ENCODE results near the gene MED12L.

DNA sequence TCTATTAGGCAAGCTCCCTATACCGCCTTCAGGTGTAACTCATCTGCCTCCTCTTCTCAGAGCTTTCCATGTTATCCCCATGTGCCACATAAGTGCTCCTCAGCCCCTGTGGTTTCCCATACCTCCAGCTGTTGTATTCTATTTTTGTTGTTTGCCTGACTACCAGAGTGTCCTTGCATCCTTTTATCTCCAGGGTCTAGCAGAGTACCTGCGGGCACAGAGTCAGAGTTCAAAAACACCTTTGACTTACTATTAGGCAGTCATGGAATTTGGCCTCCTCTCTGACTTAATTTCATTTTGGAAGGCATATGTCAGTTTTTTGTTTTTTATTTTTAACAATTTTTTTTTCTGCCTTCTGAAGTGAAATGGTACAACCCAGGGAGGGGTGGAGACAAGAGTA, 224.1 kb downstream of the MED12L start:
- TF ChIP-seq, protein P1, sequence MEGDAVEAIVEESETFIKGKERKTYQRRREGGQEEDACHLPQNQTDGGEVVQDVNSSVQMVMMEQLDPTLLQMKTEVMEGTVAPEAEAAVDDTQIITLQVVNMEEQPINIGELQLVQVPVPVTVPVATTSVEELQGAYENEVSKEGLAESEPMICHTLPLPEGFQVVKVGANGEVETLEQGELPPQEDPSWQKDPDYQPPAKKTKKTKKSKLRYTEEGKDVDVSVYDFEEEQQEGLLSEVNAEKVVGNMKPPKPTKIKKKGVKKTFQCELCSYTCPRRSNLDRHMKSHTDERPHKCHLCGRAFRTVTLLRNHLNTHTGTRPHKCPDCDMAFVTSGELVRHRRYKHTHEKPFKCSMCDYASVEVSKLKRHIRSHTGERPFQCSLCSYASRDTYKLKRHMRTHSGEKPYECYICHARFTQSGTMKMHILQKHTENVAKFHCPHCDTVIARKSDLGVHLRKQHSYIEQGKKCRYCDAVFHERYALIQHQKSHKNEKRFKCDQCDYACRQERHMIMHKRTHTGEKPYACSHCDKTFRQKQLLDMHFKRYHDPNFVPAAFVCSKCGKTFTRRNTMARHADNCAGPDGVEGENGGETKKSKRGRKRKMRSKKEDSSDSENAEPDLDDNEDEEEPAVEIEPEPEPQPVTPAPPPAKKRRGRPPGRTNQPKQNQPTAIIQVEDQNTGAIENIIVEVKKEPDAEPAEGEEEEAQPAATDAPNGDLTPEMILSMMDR (IDR thresholded peaks at IDR 0.05) = no peak
- TF ChIP-seq POLR2A (IDR thresholded peaks at IDR 0.05) = no peak

Measured in upper lobe of left lung (tissue), 4 donors.